ENCODE results near the gene FANCM.

Gene FANCM

GRCh38 chr14:45246691-45247090 is 111.0 kb downstream of the FANCM start:
- no peaks in the 10 kb centered on the region for H3K27me3 ChIP-seq (ENCODE audit: insufficient read depth, low read length, poor library complexity)

GRCh38 chr14:45247427-45247826 is 111.7 kb downstream of the FANCM start:
- peaks cover 100% of the 10 kb centered on the region for H3K79me2 ChIP-seq (ENCODE audit: insufficient read depth, low read length)
- peaks cover 16% of the 10 kb centered on the region for H4K20me1 ChIP-seq (ENCODE audit: insufficient read depth, low read length)
- no peak overlapping the region; the same call in 1 of the 2 replicates for H3K4me2 ChIP-seq (ENCODE audit: insufficient read depth, low read length)
- no peak for ATAC-seq (ENCODE audit: insufficient read depth, low read depth)
- H3K36me3 ChIP-seq (ENCODE audit: insufficient read depth, low read length): peaks cover 8% of the 10 kb centered on the region; the same call in 1 of the 2 replicates
- H2AFZ ChIP-seq (ENCODE audit: low read depth, low read length): no peak overlapping the region
- H3K9ac ChIP-seq (ENCODE audit: low read depth, low read length): no peak overlapping the region
- no peak overlapping the region for H3K4me3 ChIP-seq (ENCODE audit: low read depth in 1 of 2, low read length in 2 of 2)
- TF ChIP-seq EZH2 (IDR thresholded peaks at IDR 0.05; ENCODE audit: borderline replicate concordance, low read depth, low read length, severe bottlenecking): no peak
- no peak for TF ChIP-seq CTCF (IDR thresholded peaks at IDR 0.05; ENCODE audit: borderline replicate concordance, extremely low read depth, low read length, poor library complexity, severe bottlenecking)
- no peak for DNase-seq
- H3K27me3 ChIP-seq (ENCODE audit: insufficient read depth, low read length, poor library complexity): no peaks in the 10 kb centered on the region
- no peak overlapping the region for H3K27ac ChIP-seq (ENCODE audit: low read length)
- H3K9me3 ChIP-seq (ENCODE audit: insufficient read depth, low read length, severe bottlenecking): no peaks in the 10 kb centered on the region
- H3K4me1 ChIP-seq (ENCODE audit: insufficient read depth, low read length): peaks cover 43% of the 10 kb centered on the region

More at GRCh38 chr14:45246691-45247090, 111.0 kb downstream of the FANCM start:
- no peak for DNase-seq
- Histone ChIP-seq H3K4me1 (ENCODE audit: insufficient read depth, low read length) (peaks cover 43% of the 10 kb centered on the region), H3K79me2 (ENCODE audit: insufficient read depth, low read length) (peaks cover 100% of the 10 kb centered on the region), H3K9me3 (ENCODE audit: insufficient read depth, low read length, severe bottlenecking) (no peaks in the 10 kb centered on the region), H3K9ac (ENCODE audit: low read depth, low read length) (no peak overlapping the region), H4K20me1 (ENCODE audit: insufficient read depth, low read length) (peaks cover 16% of the 10 kb centered on the region), H3K4me3 (ENCODE audit: low read depth in 1 of 2, low read length in 2 of 2) (no peak overlapping the region), H3K27ac (ENCODE audit: low read length) (no peak overlapping the region), H3K36me3 (ENCODE audit: insufficient read depth, low read length) (peaks cover 15% of the 10 kb centered on the region; the same call in 1 of the 2 replicates), H2AFZ (ENCODE audit: low read depth, low read length) (no peak overlapping the region), H3K4me2 (ENCODE audit: insufficient read depth, low read length) (no peak overlapping the region; the same call in 1 of the 2 replicates)
- TF ChIP-seq CTCF (IDR thresholded peaks at IDR 0.05; ENCODE audit: borderline replicate concordance, extremely low read depth, low read length, poor library complexity, severe bottlenecking): no peak
- no peak for TF ChIP-seq EZH2 (IDR thresholded peaks at IDR 0.05; ENCODE audit: borderline replicate concordance, low read depth, low read length, severe bottlenecking)
- no peak for ATAC-seq (ENCODE audit: insufficient read depth, low read depth)

GRCh38 chr14:45249856-45250575 is 114.3 kb downstream of the FANCM start:
- H3K4me2 ChIP-seq (ENCODE audit: insufficient read depth, low read length): peak overlapping the region; percentile 80
- peaks cover 47% of the 10 kb centered on the region for H3K4me1 ChIP-seq (ENCODE audit: insufficient read depth, low read length)
- peak overlapping the region; percentile 63 for H3K27ac ChIP-seq (ENCODE audit: low read length)

More at GRCh38 chr14:45249856-45250575, 114.3 kb downstream of the FANCM start:
- TF ChIP-seq CTCF (IDR thresholded peaks at IDR 0.05; ENCODE audit: borderline replicate concordance, extremely low read depth, low read length, poor library complexity, severe bottlenecking): no peak
- no peak for TF ChIP-seq EZH2 (IDR thresholded peaks at IDR 0.05; ENCODE audit: borderline replicate concordance, low read depth, low read length, severe bottlenecking)
- H3K4me3 ChIP-seq (ENCODE audit: low read depth in 1 of 2, low read length in 2 of 2): peak overlapping the region; percentile 3 to 72; a peak in 3 of 4 replicates
- H3K27me3 ChIP-seq (ENCODE audit: insufficient read depth, low read length, poor library complexity): no peaks in the 10 kb centered on the region
- H3K9me3 ChIP-seq (ENCODE audit: insufficient read depth, low read length, severe bottlenecking): peaks cover 6% of the 10 kb centered on the region
- no peaks in the 10 kb centered on the region; the same call in 1 of the 2 replicates for H3K36me3 ChIP-seq (ENCODE audit: insufficient read depth, low read length)
- peaks cover 16% of the 10 kb centered on the region for H4K20me1 ChIP-seq (ENCODE audit: insufficient read depth, low read length)
- H3K9ac ChIP-seq (ENCODE audit: low read depth, low read length): peak overlapping the region; percentile 26
- DNase-seq (no peak), ATAC-seq (ENCODE audit: insufficient read depth, low read depth) (peak; percentile 8; the same call in 1 of the 3 replicates)
- H2AFZ ChIP-seq (ENCODE audit: low read depth, low read length): no peak overlapping the region
- H3K79me2 ChIP-seq (ENCODE audit: insufficient read depth, low read length): peaks cover 78% of the 10 kb centered on the region

Measured in DND-41 (cell line).